H9 (cell line): ENCODE measurements around the gene IFNA4. TPM values are rescaled to one million over a fixed set of nuclear protein-coding genes. Genes with fewer than 3 reads are reported as not detected.

Source experiments
- DNase-seq: peaks from one replicate; pipeline ENCODE4 v3.0.0-alpha.2; 2017
- H2AFZ ChIP-seq: one replicate; pipeline ENCODE4 v1.6.1; 2013; ENCODE audit warnings: mild to moderate bottlenecking, low read length, control low read depth, moderate library complexity
- H2AK5ac ChIP-seq: 2 replicates; pipeline ENCODE4 v1.6.1; 2013; ENCODE audit warnings: low read length, control low read depth, mixed read lengths; ENCODE audit not compliant: insufficient read length
- H2BK120ac ChIP-seq: one replicate; pipeline ENCODE4 v1.6.1; 2013; ENCODE audit warnings: low read depth, mild to moderate bottlenecking, low read length, control low read depth, inconsistent platforms; ENCODE audit not compliant: poor library complexity, severe bottlenecking
- H2BK12ac ChIP-seq: 2 replicates; pipeline ENCODE4 v1.6.1; 2013; ENCODE audit warnings: low read length, control low read depth, mixed read lengths, low read depth; ENCODE audit not compliant: insufficient read length
- H2BK15ac ChIP-seq: 2 replicates; pipeline ENCODE4 v1.6.1; 2013; ENCODE audit warnings: low read depth, low read length, control low read depth
- H2BK20ac ChIP-seq: one replicate; pipeline ENCODE4 v1.6.1; 2013; ENCODE audit warnings: low read depth, mild to moderate bottlenecking, low read length, control low read depth, inconsistent platforms; ENCODE audit not compliant: poor library complexity, severe bottlenecking
- H2BK5ac ChIP-seq: 2 replicates; pipeline ENCODE4 v1.6.1; 2013; ENCODE audit warnings: low read length, control low read depth, mixed read lengths; ENCODE audit not compliant: insufficient read length
- H3K14ac ChIP-seq: 2 replicates; pipeline ENCODE4 v1.6.1; 2013; ENCODE audit warnings: low read length, control low read depth; ENCODE audit not compliant: insufficient read depth
- H3K18ac ChIP-seq: 2 replicates; pipeline ENCODE4 v1.6.1; 2013; ENCODE audit warnings: low read depth, mild to moderate bottlenecking, mixed read lengths, low read length, control low read depth; ENCODE audit not compliant: insufficient read length
- H3K23ac ChIP-seq: 2 replicates; pipeline ENCODE4 v1.6.1; 2013; ENCODE audit warnings: low read length, control low read depth, mixed read lengths, low read depth; ENCODE audit not compliant: insufficient read length
- H3K23me2 ChIP-seq: 2 replicates; pipeline ENCODE4 v1.6.1; 2013; ENCODE audit warnings: low read depth, mild to moderate bottlenecking, mixed read lengths, low read length, control low read depth; ENCODE audit not compliant: insufficient read length, poor library complexity, severe bottlenecking
- H3K27ac ChIP-seq: 2 replicates; pipeline ENCODE4 v1.5.1; 2013; ENCODE audit warnings: low read length, control low read depth, mixed read lengths, low read depth; ENCODE audit not compliant: insufficient read length
- H3K27me3 ChIP-seq: 2 replicates; pipeline ENCODE4 v1.6.1; 2013; ENCODE audit warnings: low read length, control low read depth, inconsistent platforms; ENCODE audit not compliant: insufficient read depth
- H3K4ac ChIP-seq: 2 replicates; pipeline ENCODE4 v1.6.1; 2013; ENCODE audit warnings: low read depth, mild to moderate bottlenecking, control low read depth, inconsistent platforms, low read length, moderate library complexity
- H3K4me1 ChIP-seq: 2 replicates; pipeline ENCODE4 v1.6.1; 2013; ENCODE audit warnings: low read length, control low read depth, inconsistent platforms; ENCODE audit not compliant: insufficient read depth
- H3K4me2 ChIP-seq: 2 replicates; pipeline ENCODE4 v1.6.1; 2013; ENCODE audit warnings: low read length, control low read depth, mixed read lengths; ENCODE audit not compliant: insufficient read length, insufficient read depth
- H3K56ac ChIP-seq: 2 replicates; pipeline ENCODE4 v1.6.1; 2013; ENCODE audit warnings: low read depth, mild to moderate bottlenecking, mixed read lengths, low read length, control low read depth; ENCODE audit not compliant: insufficient read length
- H3K79me1 ChIP-seq: 2 replicates; pipeline ENCODE4 v1.6.1; 2013; ENCODE audit warnings: low read depth, mild to moderate bottlenecking, moderate library complexity, low read length, control low read depth, inconsistent platforms; ENCODE audit not compliant: insufficient read depth, poor library complexity, severe bottlenecking
- H3K79me2 ChIP-seq: 2 replicates; pipeline ENCODE4 v1.6.1; 2013; ENCODE audit warnings: low read length, control low read depth, inconsistent platforms; ENCODE audit not compliant: insufficient read depth
- H3K9ac ChIP-seq: 2 replicates; pipeline ENCODE4 v1.6.1; 2013; ENCODE audit warnings: low read length, control low read depth, mixed read lengths; ENCODE audit not compliant: insufficient read length; ENCODE audit errors: extremely low read depth
- H3K9me3 ChIP-seq: one replicate; pipeline ENCODE4 v1.6.1; 2013; ENCODE audit warnings: low read depth, low read length, inconsistent platforms; ENCODE audit not compliant: control insufficient read depth
- H3T11ph ChIP-seq: one replicate; pipeline ENCODE4 v1.6.1; 2013; ENCODE audit warnings: mild to moderate bottlenecking, low read length, control low read depth, inconsistent platforms
- H4K20me1 ChIP-seq: one replicate; pipeline ENCODE4 v1.6.1; 2013; ENCODE audit not compliant: control insufficient read depth, insufficient read length, insufficient read depth
- H4K5ac ChIP-seq: 2 replicates; pipeline ENCODE4 v1.6.1; 2013; ENCODE audit warnings: low read depth, mild to moderate bottlenecking, mixed read lengths, low read length, control low read depth; ENCODE audit not compliant: insufficient read length
- H4K8ac ChIP-seq: replicated peaks from 2 replicates; pipeline ENCODE4 v1.6.1; 2013; ENCODE audit warnings: low read length, control low read depth, mixed read lengths, low read depth; ENCODE audit not compliant: insufficient read length
- H4K91ac ChIP-seq: 2 replicates; pipeline ENCODE4 v1.6.1; 2013; ENCODE audit warnings: low read depth, mild to moderate bottlenecking, moderate library complexity, mixed read lengths, low read length, control low read depth; ENCODE audit not compliant: insufficient read length
- H3K27ac Mint-ChIP-seq, 3 experiments: 2 replicates in 2 of 3; 3 replicates in 1 of 3; pipeline ENCODE4 v1.8.0; 2020 to 2021; ENCODE audit warnings: mixed read lengths in 3 of 3, mild to moderate bottlenecking in 1 of 3, moderate library complexity in 1 of 3
- H3K27me3 Mint-ChIP-seq: 2 replicates; pipeline ENCODE4 v1.8.0; 2021; ENCODE audit warnings: low read depth, mild to moderate bottlenecking, moderate library complexity, mixed read lengths
- H3K36me3 Mint-ChIP-seq, 3 experiments: 2 replicates in 2 of 3; 3 replicates in 1 of 3; pipeline ENCODE4 v1.8.0; 2020 to 2021; ENCODE audit warnings: low read depth in 3 of 3, mixed read lengths in 3 of 3; ENCODE audit not compliant: insufficient read depth in 1 of 3
- H3K4me1 Mint-ChIP-seq, 2 experiments: 2 replicates each; pipeline ENCODE4 v1.8.0; 2020; ENCODE audit warnings: mixed read lengths in 2 of 2
- H3K4me3 Mint-ChIP-seq, 2 experiments: 2 replicates in 1 of 2; 3 replicates in 1 of 2; pipeline ENCODE4 v1.8.0; 2020 to 2021; ENCODE audit warnings: mild to moderate bottlenecking in 2 of 2, mixed read lengths in 2 of 2, moderate library complexity in 1 of 2
- H3K9me3 Mint-ChIP-seq, 2 experiments: 2 replicates in 1 of 2; 3 replicates in 1 of 2; pipeline ENCODE4 v1.8.0; 2020; ENCODE audit warnings: mild to moderate bottlenecking in 2 of 2, mixed read lengths in 2 of 2, moderate library complexity in 1 of 2
- CTCF ChIP-seq: fragments of 200-600 bp; sonication (generic); conservative IDR thresholded peaks from 3 replicates; pipeline ENCODE4 v1.8.0; 2021; ENCODE audit warnings: antibody characterized with exemption, mild to moderate bottlenecking
- WGBS: extraction: QIAGEN DNeasy Blood & Tissue Kit; methylation state at CpG from one replicate; pipeline ENCODE4 v1.1.7; 2013; ENCODE audit warnings: missing lambda C conversion rate, low lambda C conversion rate, mixed read lengths; ENCODE audit not compliant: insufficient read length; ENCODE audit errors: extremely low coverage; 5-methylcytosine and 5-hydroxymethylcytosine counted together
- total RNA-seq: library from RNA; stranded (reverse); gene quantifications from 2 replicates; pipeline ENCODE4 v1.2.1, GENCODE V29; 2021

Gene IFNA4
- total RNA-seq, 1 experiment from 2014 or later: not detected

- Histone ChIP-seq H4K20me1 (no peaks in the 10 kb centered on the region), H3K14ac (no peak overlapping the region), H3K4ac (no peak overlapping the region), H2AFZ (no peak overlapping the region), H3K79me1 (no peaks in the 10 kb centered on the region), H3K27me3 (no peaks in the 10 kb centered on the region), H2BK12ac (no peak overlapping the region), H3K79me2 (no peaks in the 10 kb centered on the region), H3K27ac (no peak overlapping the region), H2BK5ac (no peak overlapping the region), H3K9ac (no peak overlapping the region), H3K56ac (no peak overlapping the region), H2BK15ac (no peak overlapping the region), H2AK5ac (no peak overlapping the region), H4K91ac (no peak overlapping the region), H3K23ac (no peak overlapping the region), H3T11ph (no peak overlapping the region), H4K5ac (no peak overlapping the region), H3K18ac (no peak overlapping the region), H3K23me2 (no peaks in the 10 kb centered on the region), H3K4me1 (no peaks in the 10 kb centered on the region), H3K9me3 (no peaks in the 10 kb centered on the region), H2BK20ac (no peak overlapping the region), H2BK120ac (no peak overlapping the region), H4K8ac (no peak overlapping the region), H3K4me2 (no peak overlapping the region)
- no peak overlapping the region for H3K4me3 Mint-ChIP-seq
- H3K36me3 Mint-ChIP-seq: no peaks in the 10 kb centered on the region
- TF ChIP-seq CTCF: no peak
- DNase-seq: no peak
- peaks cover 4% of the 10 kb centered on the region for H3K27me3 Mint-ChIP-seq
- no peaks in the 10 kb centered on the region for H3K4me1 Mint-ChIP-seq
- H3K27ac Mint-ChIP-seq: no peak overlapping the region
- no CpG with 5 or more reads among the region's 2 CpGs for WGBS
- no peaks in the 10 kb centered on the region for H3K9me3 Mint-ChIP-seq
These were observed 12.7 kb downstream of the IFNA4 start for GRCh38 chr9:21174671-21175070.
